Common myeloid progenitor, CD34-positive (primary cell): ENCODE data around the gene BMF.
A peak's percentile ranks its signal among the peaks of the same experiment; 100 is the strongest.

ENCODE experiments used
- CTCF ChIA-PET: fragments of 350-600 bp; sonication (Branson Sonifier 250); formaldehyde crosslinking; loops from one replicate; lab custom pipeline; 2021; ENCODE audit warnings: antibody characterized with exemption; lab: Charles Lee
- POLR2A ChIA-PET: fragments of 350-600 bp; sonication (Branson Sonifier 250); formaldehyde crosslinking; loops from one replicate; lab custom pipeline; 2021; ENCODE audit warnings: antibody characterized with exemption; lab: Charles Lee
- DNase-seq, 3 donors: peaks; one replicate each; pipeline versions ENCODE4 v3.0.0 to v3.0.0-alpha.2; 2013
- H3K27ac ChIP-seq, 2 experiments: 1 replicate in 1 of 2; 2 replicates in 1 of 2; pipeline ENCODE4 v1.7.0; 2013; ENCODE audit warnings: inconsistent platforms in 2 of 2, low read length in 2 of 2, mild to moderate bottlenecking in 2 of 2, low read depth in 1 of 2, moderate library complexity in 1 of 2; ENCODE audit not compliant: severe bottlenecking in 2 of 2, insufficient read depth in 1 of 2, poor library complexity in 1 of 2
- H3K27me3 ChIP-seq, 5 experiments: replicated peaks in 2 of 5; 1 replicate in 3 of 5; 2 replicates in 2 of 5; pipeline versions ENCODE4 v1.6.1 to v1.7.0; 2013; ENCODE audit warnings: low read length in 4 of 5, mild to moderate bottlenecking in 2 of 5, moderate library complexity in 2 of 5, inconsistent platforms in 1 of 5; ENCODE audit not compliant: insufficient read depth in 5 of 5, control insufficient read depth in 4 of 5
- H3K36me3 ChIP-seq, 4 experiments: 1 replicate in 2 of 4; 2 replicates in 2 of 4; pipeline versions ENCODE4 v1.6.1 to v1.7.0; 2013; ENCODE audit warnings: low read length in 3 of 4, control low read depth in 1 of 4, mild to moderate bottlenecking in 1 of 4; ENCODE audit not compliant: control insufficient read depth in 4 of 4, insufficient read depth in 4 of 4
- H3K4me1 ChIP-seq, 4 experiments: 1 replicate in 3 of 4; 2 replicates in 1 of 4; pipeline versions ENCODE4 v1.6.1 to v1.7.1; 2013; ENCODE audit warnings: low read length in 3 of 4, mild to moderate bottlenecking in 3 of 4, control low read depth in 1 of 4, inconsistent platforms in 1 of 4, moderate library complexity in 1 of 4; ENCODE audit not compliant: control insufficient read depth in 4 of 4, insufficient read depth in 4 of 4; ENCODE audit errors: control extremely low read depth in 1 of 4
- H3K4me3 ChIP-seq, 7 experiments: 1 replicate in 4 of 7; 2 replicates in 3 of 7; pipeline versions ENCODE4 v1.5.1 to v1.7.0; 2013; ENCODE audit warnings: mild to moderate bottlenecking in 7 of 7, low read length in 6 of 7, moderate library complexity in 6 of 7, inconsistent platforms in 2 of 7, low read depth in 2 of 7, control low read depth in 1 of 7; ENCODE audit not compliant: insufficient read depth in 4 of 7, control insufficient read depth in 1 of 7; ENCODE audit errors: extremely low read depth in 1 of 7
- H3K9me3 ChIP-seq, 5 experiments: 1 replicate in 4 of 5; 2 replicates in 1 of 5; pipeline versions ENCODE4 v1.6.1 to v1.7.1; 2013; ENCODE audit warnings: low read length in 4 of 5, mild to moderate bottlenecking in 2 of 5, inconsistent platforms in 1 of 5, low read depth in 1 of 5, moderate library complexity in 1 of 5; ENCODE audit not compliant: control insufficient read depth in 4 of 5, insufficient read depth in 2 of 5; ENCODE audit errors: control extremely low read depth in 1 of 5
- WGBS: methylation state at CpG from one replicate; pipeline ENCODE4 v1.1.5; 2013; ENCODE audit not compliant: insufficient coverage; 5-methylcytosine and 5-hydroxymethylcytosine counted together

Gene BMF

DNA sequence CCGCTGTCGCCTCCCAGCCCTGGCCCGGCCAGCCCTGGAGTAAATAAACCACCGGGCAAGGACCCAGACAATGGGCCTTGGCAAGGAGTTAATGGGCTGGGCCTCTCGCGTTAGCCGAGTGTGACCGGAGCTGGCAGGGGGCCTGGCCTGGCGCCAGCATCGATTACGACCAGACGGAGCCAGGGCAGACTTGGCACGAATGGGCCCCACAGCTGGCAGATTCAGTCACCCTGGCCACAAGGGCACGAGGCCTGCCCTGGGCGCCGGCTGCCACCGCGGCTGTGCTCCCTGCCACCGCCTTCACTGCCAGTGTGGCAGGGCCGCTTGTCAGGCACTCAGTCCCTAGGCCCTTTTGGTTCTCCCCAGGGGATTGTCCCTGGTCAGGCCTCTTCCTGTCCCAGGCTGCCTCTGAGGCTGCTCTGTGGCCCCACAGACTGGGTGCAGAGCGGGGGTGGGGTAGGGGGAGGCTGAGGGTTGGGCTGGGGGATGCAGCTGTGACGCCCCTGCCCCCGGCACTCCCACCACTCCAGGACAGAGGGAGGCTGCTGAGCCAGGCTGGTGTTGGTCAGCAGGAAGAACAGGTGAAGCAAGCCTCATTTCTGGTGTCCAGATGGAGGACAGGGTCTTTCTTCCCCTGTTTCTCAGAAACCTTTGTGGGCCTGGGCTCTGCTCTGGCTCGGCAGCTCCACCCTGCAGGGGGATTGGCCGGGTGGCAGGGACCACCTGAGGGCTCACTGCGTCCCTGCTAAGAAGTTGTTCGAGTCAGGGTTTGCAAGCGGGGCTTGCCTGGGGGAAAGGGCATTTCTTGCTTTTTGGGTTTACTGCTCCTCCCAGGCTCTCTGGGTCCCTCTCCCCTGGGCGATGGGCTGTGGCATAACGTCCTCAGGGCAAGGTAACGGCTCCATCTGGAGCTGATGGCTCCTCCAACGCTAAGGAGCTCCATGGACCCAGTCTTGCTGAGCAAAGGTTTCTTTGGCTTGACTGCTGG lies 39.2 kb downstream of the BMF start:
- Histone ChIP-seq H3K9me3 (no peaks in the 10 kb centered on the region), H3K27ac (no peak overlapping the region), H3K36me3 (peaks cover 0 to 3% (median 0%) of the 10 kb centered on the region in 4 experiments), H3K4me1 (peaks cover 0 to 23% (median 15%) of the 10 kb centered on the region in 4 experiments), H3K4me3 (no peak overlapping the region), H3K27me3 (no peaks in the 10 kb centered on the region)
- POLR2A ChIA-PET, result interaction anchor here (0.6 kb wide), 2 partner anchors 27 to 95 kb away, joined by 3 read pairs; no protein-coding TSS in a partner anchor
- CTCF ChIA-PET, result interaction anchor here (1.0 to 2.5 kb wide), 3 partner anchors 9 to 29 kb away, joined by 3 to 8 read pairs (median 3); no protein-coding TSS in a partner anchor
- DNase-seq, result peak; percentile 46 to 79 (median 70)
- 58% methylated on average over 20 of the region's 32 CpGs for WGBS

DNA sequence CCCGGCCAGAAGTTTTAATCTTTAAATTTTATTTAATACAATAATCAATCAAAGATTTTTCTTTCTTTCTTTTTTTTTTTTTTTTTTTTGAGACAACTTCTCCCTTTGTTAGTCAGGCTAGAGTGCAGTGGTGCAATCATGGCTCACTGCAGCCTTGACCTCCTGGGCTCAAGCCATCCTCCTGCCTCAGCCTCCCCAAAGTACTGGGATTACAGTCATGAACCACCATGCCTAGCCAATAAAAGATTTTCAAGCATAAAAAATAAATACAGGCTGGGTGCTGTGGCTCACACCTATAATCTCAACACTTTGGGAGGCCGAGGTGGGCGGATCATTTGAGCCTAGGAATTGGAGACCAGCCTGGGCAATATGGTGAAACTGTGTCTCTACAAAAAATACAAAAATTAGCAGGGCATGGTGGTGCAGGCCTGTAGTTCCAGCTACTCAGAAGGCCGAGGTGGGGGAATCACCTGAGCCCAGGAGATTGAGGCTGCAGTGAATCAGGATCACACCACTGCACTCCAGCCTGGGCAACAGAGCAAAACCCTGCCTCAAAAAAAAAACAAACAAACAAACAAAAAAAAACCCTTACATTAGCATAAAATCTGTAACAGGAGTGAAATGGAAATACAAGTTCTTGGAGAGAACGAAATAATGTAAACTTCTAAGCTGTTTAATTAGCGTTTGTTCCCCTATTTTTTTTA lies 40.6 kb downstream of the BMF start:
- peaks cover 0 to 18% (median 14%) of the 10 kb centered on the region in 4 experiments for H3K4me1 ChIP-seq
- peaks cover 0 to 3% (median 0%) of the 10 kb centered on the region in 4 experiments for H3K36me3 ChIP-seq
- ChIA-PET CTCF (no interaction called here), POLR2A (interaction anchor here (1.1 kb wide), 1 partner anchor 21 kb away, joined by 5 read pairs; no protein-coding TSS in a partner anchor)
- H3K9me3 ChIP-seq, result no peaks in the 10 kb centered on the region
- WGBS, result 94% methylated on average over 3 of the region's 6 CpGs
- no peaks in the 10 kb centered on the region for H3K27me3 ChIP-seq
- no peak for DNase-seq
- H3K4me3 ChIP-seq, result no peak overlapping the region
- H3K27ac ChIP-seq, result no peak overlapping the region

DNA sequence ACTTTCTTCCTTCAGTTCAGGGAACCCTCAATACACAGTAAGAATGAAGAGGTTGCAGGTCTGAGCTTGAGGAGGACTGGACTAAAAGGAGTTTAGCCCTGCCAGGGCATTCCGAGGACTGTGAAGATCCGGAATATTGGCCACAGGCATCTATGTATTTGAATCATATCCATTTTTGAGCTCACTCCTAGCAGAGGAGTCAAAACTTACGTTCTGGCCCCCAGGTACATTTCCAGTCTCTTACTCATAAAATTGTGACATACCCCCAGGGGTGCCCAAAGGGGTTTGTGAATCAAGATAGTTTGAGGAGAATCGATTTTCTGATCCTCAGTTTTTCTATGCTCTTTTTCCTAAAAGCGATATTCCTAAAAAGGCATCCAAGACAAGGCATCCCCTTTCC lies 42.1 kb downstream of the BMF start:
- WGBS, result 94% methylated on average over 5 of the region's 5 CpGs
- Histone ChIP-seq H3K9me3 (no peaks in the 10 kb centered on the region), H3K36me3 (peaks cover 0 to 3% (median 0%) of the 10 kb centered on the region in 4 experiments), H3K4me1 (peaks cover 0 to 18% (median 9%) of the 10 kb centered on the region in 4 experiments), H3K4me3 (no peak overlapping the region), H3K27me3 (no peaks in the 10 kb centered on the region), H3K27ac (no peak overlapping the region)
- ChIA-PET CTCF (interaction anchor here (1.0 to 2.6 kb wide), 6 partner anchors 12 to 40 kb away, joined by 3 to 6 read pairs (median 4); no protein-coding TSS in a partner anchor), POLR2A (no interaction called here)
- no peak for DNase-seq

DNA sequence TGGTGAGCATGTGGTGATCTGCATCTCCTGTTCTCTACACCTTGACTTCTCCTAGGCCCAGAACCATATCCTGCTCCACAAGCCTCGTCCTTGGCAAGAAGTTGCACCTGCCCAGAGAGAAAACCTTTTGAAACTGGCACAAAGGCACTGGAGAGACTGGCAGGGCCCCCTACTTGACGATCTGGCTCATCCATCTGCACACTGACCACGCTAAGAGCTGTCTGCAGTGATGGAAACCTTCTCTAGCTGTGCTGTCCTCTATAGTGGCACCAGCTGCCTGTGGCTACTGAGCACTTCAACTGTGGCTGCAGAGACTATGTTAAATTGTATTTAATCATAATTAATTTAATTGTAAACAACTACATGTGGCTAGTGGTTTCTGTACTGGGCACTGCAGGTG lies 43.5 kb downstream of the BMF start:
- H3K9me3 ChIP-seq, result no peaks in the 10 kb centered on the region
- H3K36me3 ChIP-seq, result peaks cover 0 to 3% (median 0%) of the 10 kb centered on the region in 4 experiments
- no peaks in the 10 kb centered on the region for H3K27me3 ChIP-seq
- ChIA-PET CTCF (interaction anchor here (2.6 kb wide), 1 partner anchor 17 kb away, joined by 6 read pairs; no protein-coding TSS in a partner anchor), POLR2A (no interaction called here)
- H3K27ac ChIP-seq, result no peak overlapping the region
- no peak overlapping the region for H3K4me3 ChIP-seq
- H3K4me1 ChIP-seq, result peaks cover 0 to 18% (median 9%) of the 10 kb centered on the region in 4 experiments
- DNase-seq, result no peak
- WGBS, result 96% methylated on average over 3 of the region's 3 CpGs

DNA sequence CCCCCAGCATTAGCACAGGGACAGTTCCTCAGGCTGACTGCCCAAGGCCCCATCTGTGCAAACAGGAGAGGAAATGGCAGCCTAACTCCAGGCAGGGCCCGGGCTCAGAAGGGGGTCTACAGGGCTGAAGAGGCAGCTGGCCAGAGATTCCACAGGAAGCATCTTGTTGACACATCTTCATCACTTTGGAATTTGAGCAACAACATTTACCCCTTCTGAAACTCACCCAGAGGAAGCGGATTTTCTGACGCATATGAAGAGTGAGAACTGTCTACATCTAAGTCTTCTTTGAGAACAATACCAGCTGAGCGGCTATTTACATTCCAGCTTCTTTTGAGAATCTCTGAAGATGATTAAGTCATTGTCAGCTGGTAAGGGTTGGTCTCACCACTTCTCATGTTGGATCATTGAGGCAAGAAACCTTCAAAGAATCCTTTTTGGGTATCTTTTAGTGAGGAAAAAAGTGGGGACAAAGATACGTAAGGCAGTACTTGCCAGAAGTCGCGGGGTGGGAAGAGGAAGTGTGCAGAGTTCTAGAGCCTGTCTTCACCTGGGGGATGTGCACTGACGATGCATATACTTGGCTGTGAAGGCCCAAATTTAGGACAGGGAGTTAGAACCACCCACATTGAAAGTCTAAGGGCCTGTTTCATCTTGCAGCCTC lies 44.3 kb downstream of the BMF start:
- H3K27me3 ChIP-seq, result no peaks in the 10 kb centered on the region
- H3K4me1 ChIP-seq, result peaks cover 0 to 16% (median 6%) of the 10 kb centered on the region in 4 experiments
- POLR2A ChIA-PET, result no interaction called here
- H3K4me3 ChIP-seq, result no peak overlapping the region
- peaks cover 0 to 3% (median 0%) of the 10 kb centered on the region in 4 experiments for H3K36me3 ChIP-seq
- H3K27ac ChIP-seq, result no peak overlapping the region
- no peaks in the 10 kb centered on the region for H3K9me3 ChIP-seq
- no peak for DNase-seq
- CTCF ChIA-PET, result interaction anchor here (2.5 to 2.6 kb wide), 2 partner anchors 16 to 40 kb away, joined by 6 to 7 read pairs; no protein-coding TSS in a partner anchor
- WGBS, result 89% methylated on average over 8 of the region's 8 CpGs

DNA sequence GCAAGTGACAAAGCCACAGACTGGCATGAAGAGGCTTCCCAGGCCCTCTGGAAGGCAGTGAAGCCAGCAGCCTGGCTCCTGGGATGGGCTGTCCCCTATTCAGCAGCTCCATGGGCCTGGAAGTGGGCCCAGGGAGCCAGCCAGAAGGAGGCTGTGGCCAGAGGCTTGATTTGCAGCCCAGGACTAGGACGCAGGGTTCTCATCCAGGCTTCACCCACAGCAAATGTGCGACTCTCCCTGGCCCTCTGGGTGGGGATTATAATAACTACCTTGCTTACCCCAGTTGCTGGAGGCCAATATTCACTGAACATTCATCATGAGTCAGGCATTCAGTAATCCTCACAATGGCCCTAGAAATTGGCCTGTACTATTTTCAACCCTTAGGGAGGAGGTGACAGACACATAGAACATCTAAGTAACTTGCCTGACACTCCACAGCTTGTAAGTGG lies 45.1 kb downstream of the BMF start:
- DNase-seq, result no peak
- Histone ChIP-seq H3K4me3 (no peak overlapping the region), H3K4me1 (peaks cover 0 to 20% (median 8%) of the 10 kb centered on the region in 4 experiments), H3K36me3 (peaks cover 0 to 3% (median 0%) of the 10 kb centered on the region in 4 experiments), H3K9me3 (no peaks in the 10 kb centered on the region), H3K27me3 (no peaks in the 10 kb centered on the region), H3K27ac (no peak overlapping the region)
- POLR2A ChIA-PET, result interaction anchor here (1.5 kb wide), 1 partner anchor 11 kb away, joined by 4 read pairs; no protein-coding TSS in a partner anchor
- 100% methylated on average over 2 of the region's 2 CpGs for WGBS
- CTCF ChIA-PET, result interaction anchor here (2.5 kb wide), 1 partner anchor 41 kb away, joined by 7 read pairs; no protein-coding TSS in a partner anchor
